NCI-H1092 (cell line): ENCODE results near the gene C1orf105.

ENCODE experiments used
- DNase-seq: peaks from one replicate; lab custom pipeline; 2025; lab: John Stamatoyannopoulos, UW

The C1orf105 gene

DNA sequence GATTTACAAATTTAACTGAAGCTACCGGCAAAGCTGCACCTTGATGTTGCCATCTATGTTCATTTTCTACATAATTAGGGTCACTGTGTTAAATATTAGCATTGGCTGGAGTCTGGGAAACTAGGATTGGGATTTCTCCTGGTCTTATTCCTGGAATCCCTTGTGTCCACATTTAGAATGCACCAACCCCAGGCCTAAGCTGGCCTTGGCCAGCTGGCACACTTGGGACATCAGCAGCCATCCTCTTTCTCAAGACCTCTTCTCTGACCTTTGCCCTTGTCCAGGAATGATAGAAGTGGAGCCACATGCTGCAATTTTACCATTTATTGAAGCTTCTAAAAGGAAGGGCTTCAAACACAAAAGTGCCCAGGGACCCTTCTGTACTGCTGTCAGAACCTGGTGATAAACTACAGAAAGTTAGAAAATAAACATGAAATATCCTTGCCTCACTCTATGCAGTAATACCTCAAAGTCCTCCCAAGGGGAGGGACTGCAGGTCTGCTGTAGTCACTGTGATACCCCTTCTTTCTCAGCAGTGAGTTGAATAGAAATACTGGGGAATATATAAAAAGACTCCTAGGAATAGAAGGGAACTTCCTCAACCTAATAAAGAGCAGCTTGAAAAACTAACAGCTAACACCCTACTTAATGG lies 37.1 kb downstream of the C1orf105 start:
- no peak for DNase-seq

GRCh38 chr1:172460177-172460576 lies 39.7 kb downstream of the C1orf105 start:
- DNase-seq: no peak

GRCh38 chr1:172460887-172461315 lies 40.4 kb downstream of the C1orf105 start:
- DNase-seq: no peak

DNA sequence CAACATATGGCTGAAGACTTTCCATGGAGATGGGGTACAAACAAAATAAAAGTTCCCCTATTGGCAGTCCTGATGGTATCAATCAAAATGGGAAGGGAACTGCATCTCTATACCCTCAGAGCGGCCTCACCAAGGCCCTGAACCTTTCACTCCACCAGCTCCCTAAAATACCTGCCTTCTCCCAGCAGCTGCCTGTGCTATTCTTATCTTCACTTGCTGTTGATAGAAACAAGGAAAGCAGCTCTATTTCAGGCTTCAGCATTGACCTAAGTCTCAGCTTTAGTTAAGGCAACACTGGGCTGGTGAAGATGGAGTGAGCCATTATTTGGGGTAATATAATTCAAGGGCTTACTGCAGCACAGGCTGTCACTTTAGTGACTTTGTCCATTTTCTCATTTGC lies 45.1 kb downstream of the C1orf105 start:
- no peak for DNase-seq

GRCh38 chr1:172466795-172467407 lies 46.4 kb downstream of the C1orf105 start:
- no peak for DNase-seq

DNA sequence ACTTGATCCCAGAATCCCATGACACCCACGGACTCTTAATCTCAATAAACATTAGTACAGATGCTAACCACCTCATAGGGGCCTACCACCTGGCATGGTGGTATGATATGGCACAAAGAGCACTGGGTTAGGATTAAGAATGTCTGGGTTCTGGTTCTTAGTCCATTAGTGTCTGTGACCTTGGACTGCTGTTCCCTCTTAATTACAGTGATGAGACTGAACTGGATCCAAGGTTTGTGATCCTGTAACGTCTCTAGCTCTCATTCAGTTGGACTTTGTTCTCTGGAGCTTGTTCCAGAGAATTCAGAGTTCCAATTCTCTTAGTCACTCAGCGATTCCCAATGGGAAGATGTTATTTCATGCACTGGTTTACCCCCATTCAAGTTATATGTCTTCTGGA lies 47.0 kb downstream of the C1orf105 start:
- no peak for DNase-seq

DNA sequence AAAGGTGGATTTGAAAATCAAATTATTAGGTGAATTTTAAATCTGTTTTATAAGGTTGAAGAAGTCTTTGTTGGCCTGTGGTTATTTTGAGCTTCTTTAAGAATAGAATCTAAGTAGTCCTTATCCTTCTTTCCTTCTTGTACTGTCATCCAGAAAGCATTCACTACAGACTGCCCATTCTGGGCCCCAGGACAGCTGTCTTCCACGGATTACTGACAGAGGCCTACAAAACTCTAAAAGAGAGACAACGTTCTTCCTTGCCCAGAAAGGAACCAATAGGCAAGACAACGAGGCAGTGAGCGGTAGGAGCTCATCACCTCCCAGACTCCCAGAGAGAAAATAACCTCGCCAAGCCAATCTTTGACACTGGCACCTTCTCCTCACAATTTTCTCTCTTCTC lies 47.8 kb downstream of the C1orf105 start:
- no peak for DNase-seq

DNA sequence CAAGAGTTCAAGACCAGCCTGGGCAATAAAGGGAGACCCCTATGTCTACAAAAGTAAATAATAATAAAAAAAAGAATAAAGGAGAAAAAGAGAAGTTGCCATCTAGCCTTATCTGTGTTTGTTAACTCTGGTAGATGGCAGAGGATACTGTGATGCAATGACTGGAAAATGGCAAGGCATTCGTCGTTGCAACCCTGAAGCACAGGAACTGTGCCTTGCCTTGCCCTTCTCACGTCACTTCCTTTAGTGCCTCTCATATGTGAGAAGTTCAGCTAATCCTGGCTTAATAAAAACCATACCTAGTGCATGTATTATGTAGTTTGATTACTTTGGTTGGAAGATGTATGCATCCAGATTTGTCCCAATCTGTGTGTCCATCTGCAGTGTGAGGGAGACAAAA lies 49.2 kb downstream of the C1orf105 start:
- no peak for DNase-seq

GRCh38 chr1:172470149-172470548 lies 49.7 kb downstream of the C1orf105 start:
- no peak for DNase-seq

GRCh38 chr1:172471666-172472065 lies 51.2 kb downstream of the C1orf105 start:
- DNase-seq: no peak

- DNase-seq: no peak
Observed at GRCh38 chr1:172472495-172472894, 52.0 kb downstream of the C1orf105 start.

DNA sequence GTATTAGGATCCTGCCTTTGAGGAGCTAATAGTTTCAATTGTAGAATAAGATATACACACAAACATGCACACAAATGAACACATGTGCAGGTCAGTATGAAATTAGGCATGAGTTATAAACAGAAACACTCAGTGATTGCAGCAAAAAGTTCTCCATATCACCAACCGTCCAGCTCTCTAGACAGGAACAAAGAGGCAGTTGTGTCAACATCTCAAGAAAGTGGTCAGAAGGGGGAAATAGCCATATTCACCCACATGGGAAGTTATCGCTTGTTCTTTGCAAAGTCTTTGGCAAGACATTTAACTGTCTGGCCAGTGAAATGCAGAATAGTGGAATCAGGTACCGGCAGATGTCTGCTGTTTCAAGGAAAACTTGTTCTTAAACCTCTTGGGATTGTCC lies 52.8 kb downstream of the C1orf105 start:
- DNase-seq: no peak

DNA sequence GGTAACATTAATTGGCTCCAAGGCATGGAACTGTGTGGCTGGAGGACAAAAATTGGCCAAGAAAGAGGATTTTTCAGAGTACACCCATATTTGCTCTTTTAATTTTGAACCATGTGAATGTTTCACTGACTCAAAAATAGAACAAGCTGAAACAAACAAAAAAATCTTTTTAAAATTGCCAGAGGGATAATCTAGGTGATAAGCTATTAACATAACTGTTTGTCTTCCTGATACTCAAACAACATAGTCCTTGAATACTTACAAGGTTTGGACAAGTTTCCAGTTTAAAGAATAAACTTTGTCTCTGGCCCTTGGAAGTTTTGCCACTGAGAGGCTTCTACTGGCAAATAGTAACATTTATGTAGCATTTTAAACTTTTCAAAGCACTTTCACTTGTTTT lies 53.4 kb downstream of the C1orf105 start:
- no peak for DNase-seq

- no peak for DNase-seq
Observed at GRCh38 chr1:172476218-172476811, 55.8 kb downstream of the C1orf105 start.

- DNase-seq: no peak
Observed at GRCh38 chr1:172477216-172477615, 56.7 kb downstream of the C1orf105 start.

GRCh38 chr1:172477741-172478140 lies 57.3 kb downstream of the C1orf105 start:
- DNase-seq: no peak

GRCh38 chr1:172478485-172478884 lies 58.0 kb downstream of the C1orf105 start:
- DNase-seq: no peak

DNA sequence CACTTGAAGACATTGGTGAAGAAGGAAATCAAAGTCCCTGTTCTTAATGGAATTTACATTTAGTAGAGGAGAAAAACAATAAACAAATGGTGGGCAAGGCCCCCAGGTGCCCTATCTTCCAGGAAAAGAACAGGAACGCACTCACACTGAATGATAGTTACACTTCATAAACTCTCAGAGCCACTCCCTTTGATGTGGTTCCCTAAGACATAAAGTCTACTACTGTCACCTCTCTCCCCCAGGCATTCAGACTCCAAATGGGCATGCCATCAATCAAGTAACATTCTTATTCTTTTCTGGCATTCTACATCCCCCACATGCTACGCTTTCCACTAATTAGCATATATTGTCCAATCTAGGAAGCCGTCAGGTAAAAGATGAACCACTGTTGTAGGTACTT lies 59.9 kb downstream of the C1orf105 start:
- no peak for DNase-seq

- DNase-seq: no peak
Observed at GRCh38 chr1:172482044-172482443, 61.6 kb downstream of the C1orf105 start.

DNA sequence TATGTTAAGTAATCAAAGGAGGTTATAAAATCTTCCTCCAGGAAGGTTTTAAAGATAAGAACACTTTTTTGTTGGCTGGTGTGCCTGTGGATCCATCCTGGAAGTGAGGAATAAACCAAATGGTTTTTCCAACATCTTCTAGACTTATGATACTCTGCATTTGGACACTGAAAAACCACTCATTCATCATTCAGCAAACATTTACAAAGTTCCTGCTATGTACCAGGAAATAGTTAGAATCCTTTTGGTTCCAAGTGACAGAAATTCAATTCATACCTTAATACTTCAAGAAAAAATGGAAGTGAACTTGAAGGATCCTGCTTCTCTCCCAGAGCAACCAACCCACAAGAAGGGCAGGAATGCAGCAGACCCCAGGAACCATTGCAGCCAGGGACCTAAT lies 63.0 kb downstream of the C1orf105 start:
- DNase-seq: no peak

DNA sequence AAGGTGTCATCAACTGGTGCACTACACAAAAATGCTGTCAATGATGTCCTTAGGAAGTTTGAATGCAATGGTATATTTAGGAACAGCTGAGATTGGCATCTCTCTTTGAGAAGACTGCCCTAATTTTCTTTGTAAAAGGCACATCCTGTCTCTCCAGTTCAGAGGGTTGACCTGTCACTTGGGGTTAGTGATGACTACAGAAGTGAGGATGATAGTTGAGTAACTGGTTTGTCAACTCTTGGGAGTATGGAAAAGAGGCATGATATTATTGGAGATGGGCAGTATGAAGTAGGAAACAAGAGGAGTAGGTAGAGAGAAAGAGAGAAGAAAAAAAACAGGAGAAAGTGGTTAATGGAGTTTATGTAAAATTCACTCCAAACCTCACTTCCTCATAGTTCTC lies 63.8 kb downstream of the C1orf105 start:
- DNase-seq: no peak

DNA sequence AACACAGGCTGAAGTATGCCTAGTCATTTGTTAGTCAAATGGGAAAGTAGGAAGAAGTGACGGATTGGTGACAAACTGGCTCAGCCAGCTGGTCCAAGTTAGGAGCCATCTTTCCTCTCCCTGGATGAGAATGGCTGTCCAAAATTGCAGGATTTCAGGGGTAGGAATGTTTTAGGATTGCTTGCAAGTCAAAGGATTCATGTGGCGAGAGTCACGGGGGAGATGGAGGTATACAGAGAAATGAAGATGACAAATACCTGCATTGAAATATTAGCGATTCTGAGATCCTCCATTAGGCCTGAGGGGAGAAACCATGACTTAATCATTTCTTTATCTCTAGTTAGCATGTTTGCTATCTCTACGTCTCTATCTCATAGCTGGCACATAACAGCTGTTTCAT lies 65.1 kb downstream of the C1orf105 start:
- DNase-seq: no peak

GRCh38 chr1:172486805-172487454 lies 66.4 kb downstream of the C1orf105 start:
- DNase-seq: no peak
